IPS DF 4.7 (cell line): ENCODE results near the gene SORCS2.
"Not testable (repeated sequence)": the region's sequence is repeated elsewhere in the genome, so short reads cannot be mapped to it uniquely, and the experiment has no call there.

ENCODE experiments used
- DNase-seq: peaks from one replicate; pipeline ENCODE4 v3.0.0-alpha.2; 2013; ENCODE audit warnings: low spot score; ENCODE audit errors: extremely low read depth

Gene SORCS2

DNA sequence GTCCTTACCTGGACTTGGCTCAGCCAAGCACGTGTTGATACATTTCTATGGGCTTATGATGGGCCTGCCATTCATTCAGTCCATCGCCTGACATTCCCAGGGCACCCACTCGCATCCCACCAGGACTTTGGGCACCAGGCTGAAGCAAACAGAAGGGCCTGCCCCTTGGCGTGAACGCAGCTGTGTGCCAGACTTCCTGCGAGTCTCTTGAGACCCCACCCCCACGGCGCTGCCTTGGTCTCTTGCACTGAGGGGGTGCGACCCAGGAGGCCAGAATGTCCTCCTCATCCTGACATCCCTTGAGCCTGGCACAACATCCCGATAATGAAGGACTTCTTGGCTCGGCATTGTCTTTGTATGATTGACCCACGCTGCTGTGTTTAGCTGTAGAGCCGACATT lies 243.9 kb downstream of the SORCS2 start:
- DNase-seq = no peak

DNA sequence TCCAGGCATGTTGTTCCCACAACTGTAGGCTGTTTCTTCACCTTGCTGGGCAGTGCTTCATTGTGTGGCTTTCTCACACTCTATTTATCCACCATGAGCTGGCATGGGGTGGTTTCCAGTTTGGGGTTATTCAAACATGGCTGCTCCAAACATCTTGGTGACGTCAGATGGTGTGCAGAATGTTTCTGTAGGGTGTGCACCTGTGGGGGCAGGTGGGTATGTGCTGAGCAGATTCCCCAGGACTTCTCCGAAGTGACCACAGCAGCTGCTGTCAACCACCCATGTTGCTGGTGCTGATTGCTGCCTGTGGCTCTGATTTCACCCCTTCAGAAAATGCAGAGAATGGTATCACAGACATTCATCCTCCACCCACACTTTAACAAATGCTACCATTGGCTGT lies 247.4 kb downstream of the SORCS2 start:
- no peak for DNase-seq

DNA sequence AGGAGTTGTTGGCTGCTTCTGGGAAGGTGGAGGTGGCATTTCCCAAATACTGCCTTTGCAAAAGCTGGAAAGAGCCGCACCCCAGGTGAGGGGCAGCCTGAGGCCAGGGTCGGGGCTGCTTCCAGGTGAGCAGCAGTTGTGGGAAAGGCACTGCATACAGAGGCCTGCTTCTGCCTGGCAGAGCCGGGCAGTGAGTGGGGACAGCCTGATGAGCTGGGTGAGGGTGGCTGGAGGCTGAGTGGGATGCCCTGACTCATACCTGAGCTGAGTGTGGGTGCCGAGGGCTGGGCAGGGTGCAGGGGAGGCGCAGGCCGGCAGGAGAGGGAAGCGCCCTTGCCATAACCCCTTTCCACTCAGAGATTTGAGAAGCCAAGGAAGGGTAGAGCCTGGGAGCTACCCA lies 248.9 kb downstream of the SORCS2 start:
- DNase-seq = no peak

GRCh38 chr4:7442574-7443162 lies 250.3 kb downstream of the SORCS2 start:
- no peak for DNase-seq

DNA sequence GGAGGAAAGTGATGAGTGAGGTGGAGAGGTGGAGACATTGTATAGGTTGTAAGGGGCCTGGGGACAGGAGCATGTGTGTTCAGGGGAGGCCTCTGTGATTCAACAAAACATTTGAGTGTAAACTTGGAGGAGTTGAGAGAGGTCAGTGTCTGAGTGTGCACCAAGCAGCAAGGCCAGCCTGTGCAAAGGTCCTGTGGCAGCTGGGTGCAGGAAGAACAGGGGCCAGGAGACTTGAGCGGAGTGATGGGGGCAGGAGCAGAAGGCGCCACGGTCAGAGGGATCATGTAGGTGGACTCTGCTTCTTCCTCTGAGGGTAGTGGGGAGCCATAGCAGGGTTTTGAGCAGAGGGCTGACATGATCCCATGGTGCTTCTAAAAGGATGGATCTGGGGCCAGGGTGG lies 252.0 kb downstream of the SORCS2 start:
- no peak for DNase-seq

GRCh38 chr4:7444731-7445130 lies 252.4 kb downstream of the SORCS2 start:
- DNase-seq = no peak

GRCh38 chr4:7447236-7447635 lies 254.9 kb downstream of the SORCS2 start:
- DNase-seq = no peak

GRCh38 chr4:7448036-7448435 lies 255.7 kb downstream of the SORCS2 start:
- DNase-seq = no peak

- no peak for DNase-seq
Observed at GRCh38 chr4:7450775-7451433, 258.6 kb downstream of the SORCS2 start.

DNA sequence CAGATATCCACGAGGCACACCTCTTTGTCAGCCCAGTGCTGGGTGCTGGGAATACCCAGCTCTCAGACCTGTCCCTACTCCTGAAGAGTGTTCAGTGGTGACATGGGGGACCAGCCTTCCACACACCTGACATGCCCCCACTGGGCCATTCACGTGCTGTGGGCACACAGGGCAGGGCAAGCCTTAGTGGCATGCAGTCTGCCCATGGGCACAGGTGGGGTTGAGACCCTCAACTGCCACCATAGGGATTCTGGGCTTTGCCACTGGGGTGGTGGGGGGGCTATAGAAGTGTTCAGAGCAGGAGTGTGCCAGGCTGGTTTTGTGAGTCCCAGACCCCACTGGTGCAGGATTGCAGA lies 259.1 kb downstream of the SORCS2 start:
- no peak for DNase-seq

- no peak for DNase-seq
Observed at GRCh38 chr4:7451800-7452199, 259.5 kb downstream of the SORCS2 start.

- not testable (repeated sequence) for DNase-seq
Observed at GRCh38 chr4:7452802-7453201, 260.5 kb downstream of the SORCS2 start.

- no peak for DNase-seq
Observed at GRCh38 chr4:7457201-7458065, 265.1 kb downstream of the SORCS2 start.

DNA sequence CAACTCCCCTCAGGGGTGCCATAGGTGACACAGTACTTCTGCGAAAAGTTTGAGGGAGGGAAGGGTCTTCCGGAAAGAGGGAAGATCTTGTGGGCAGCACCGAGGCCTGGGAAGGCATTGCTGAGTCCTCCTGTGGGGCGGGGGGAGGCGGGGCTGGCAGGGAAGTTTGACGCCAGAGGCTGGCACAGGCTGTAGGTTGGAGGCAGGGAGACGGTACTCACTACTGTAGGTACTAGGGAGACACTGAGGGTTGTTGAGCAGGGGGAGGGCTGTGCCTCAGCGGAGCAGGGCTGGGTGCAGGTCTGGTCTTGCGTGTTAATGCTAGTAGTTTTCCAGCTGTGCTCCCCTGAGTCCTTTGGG lies 265.7 kb downstream of the SORCS2 start:
- DNase-seq = no peak

- DNase-seq = no peak
Observed at GRCh38 chr4:7458477-7458876, 266.1 kb downstream of the SORCS2 start.

DNA sequence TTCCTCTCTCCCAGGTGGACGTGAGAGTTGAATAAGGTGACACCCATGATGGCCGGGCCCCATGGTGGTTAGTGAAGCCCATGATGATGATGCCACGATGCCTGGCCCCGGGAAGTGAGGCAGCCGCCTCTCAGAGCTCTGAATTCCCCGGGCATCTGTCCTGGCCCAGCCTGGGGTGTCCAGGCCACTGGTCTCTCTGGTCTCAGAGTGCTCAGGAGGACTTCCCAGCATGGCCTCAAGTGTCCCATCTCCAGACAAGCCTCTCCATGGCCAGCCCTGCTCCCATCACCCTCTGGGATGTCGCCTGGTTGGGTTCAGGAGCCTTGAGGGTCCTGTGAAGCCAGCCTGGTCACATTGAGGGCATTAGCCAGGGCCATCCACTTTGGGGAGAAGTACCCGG lies 267.1 kb downstream of the SORCS2 start:
- DNase-seq = no peak

DNA sequence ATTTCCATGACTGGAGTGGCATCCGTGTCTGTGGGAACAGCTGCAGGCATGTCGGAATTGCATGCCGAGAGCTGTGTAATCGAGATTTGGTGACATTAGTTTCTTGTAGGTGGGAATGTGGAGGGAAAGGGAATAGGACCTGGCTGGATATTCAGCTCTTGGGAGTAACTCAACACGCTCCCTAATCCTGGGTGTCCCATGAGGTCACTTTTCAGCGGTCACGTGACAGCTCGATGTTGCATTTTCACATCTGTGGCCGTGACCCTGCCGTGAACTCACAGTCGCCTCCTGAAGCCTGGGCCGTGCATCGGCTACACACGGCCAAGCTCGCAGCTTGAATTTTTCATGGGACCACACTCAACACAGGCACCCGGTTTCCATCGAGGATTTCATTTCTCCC lies 268.2 kb downstream of the SORCS2 start:
- DNase-seq = no peak

DNA sequence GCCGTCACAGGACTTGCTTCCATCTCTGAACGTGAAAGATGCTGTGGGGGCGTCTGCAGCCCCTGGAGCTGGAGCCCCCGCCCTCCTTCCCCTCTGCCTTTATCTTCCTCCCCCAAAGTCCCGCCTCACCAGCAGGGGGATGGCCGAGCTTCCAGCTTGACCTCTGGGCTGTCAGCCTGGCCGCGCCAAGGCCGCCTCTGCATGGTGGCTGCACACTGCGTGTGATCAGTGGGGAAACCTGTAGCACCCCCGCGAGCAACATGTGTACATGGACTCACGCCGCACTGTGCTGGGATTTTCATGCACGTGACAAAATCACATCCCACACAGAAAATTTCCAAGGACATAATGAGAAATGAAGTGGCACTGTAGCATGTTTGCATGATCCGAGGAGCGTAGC lies 268.9 kb downstream of the SORCS2 start:
- DNase-seq = no peak

- DNase-seq = peak; percentile 22
Observed at GRCh38 chr4:7462509-7462971, 270.2 kb downstream of the SORCS2 start.

GRCh38 chr4:7463566-7464258 lies 271.4 kb downstream of the SORCS2 start:
- no peak for DNase-seq

- no peak for DNase-seq
Observed at GRCh38 chr4:7464259-7464655, 271.9 kb downstream of the SORCS2 start.

GRCh38 chr4:7465017-7465416 lies 272.7 kb downstream of the SORCS2 start:
- DNase-seq = no peak
